ENCODE measurements around the gene STAT2.

Gene STAT2

DNA sequence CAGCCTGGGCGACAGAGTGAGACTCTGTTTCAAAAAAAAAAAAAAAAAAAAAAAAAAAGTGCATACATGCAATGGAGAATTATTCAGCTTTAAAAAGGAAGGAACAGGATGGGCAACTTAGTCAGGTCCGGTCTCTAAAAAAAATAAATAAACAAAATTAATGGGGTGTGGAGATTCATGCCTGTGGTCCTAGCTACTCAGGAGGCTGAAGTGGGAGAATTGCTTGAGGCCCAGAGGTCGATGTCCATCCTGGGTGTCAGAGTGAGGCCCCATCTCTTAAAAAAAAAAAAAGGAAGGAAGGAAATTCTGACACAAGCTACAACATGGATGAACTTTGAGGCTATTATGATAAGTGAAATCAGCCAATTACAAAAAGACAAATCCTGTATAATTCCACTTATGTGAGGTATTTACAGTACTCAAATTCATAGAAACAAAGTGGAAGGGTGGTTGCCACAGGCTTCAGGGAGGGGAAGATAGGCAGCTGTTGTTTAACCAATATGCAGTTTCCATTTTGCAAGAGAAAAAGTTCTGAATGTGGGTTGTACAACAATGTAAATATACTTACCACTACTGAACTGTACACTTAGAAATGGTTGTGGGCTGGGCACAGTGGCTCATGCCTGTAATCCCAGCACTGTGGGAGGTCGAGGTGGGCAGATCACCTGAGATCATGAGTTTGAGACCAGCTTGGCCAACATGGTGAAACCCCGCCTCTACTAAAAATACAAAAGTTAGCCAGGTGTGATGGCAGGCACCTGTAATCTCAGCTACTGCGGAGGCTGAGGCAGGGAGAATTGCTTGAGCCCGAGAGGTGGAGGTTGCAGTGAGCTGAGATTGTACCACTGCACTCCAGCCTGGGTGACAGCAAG is 15.1 kb upstream of the STAT2 start:
- DNase-seq (ENCODE audit: low spot score) = no peak
- TF ChIP-seq CTCF (IDR thresholded peaks at IDR 0.05; ENCODE audit: extremely low read depth, missing control alignments) = no peak

GRCh38 chr12:56373515-56373914 is 13.6 kb upstream of the STAT2 start:
- TF ChIP-seq CTCF (IDR thresholded peaks at IDR 0.05; ENCODE audit: extremely low read depth, missing control alignments) = no peak
- no peak for DNase-seq (ENCODE audit: low spot score)

- no peak for DNase-seq (ENCODE audit: low spot score)
- TF ChIP-seq CTCF (IDR thresholded peaks at IDR 0.05; ENCODE audit: extremely low read depth, missing control alignments) = no peak
Measured at GRCh38 chr12:56366948-56367347, 7.0 kb upstream of the STAT2 start.

DNA sequence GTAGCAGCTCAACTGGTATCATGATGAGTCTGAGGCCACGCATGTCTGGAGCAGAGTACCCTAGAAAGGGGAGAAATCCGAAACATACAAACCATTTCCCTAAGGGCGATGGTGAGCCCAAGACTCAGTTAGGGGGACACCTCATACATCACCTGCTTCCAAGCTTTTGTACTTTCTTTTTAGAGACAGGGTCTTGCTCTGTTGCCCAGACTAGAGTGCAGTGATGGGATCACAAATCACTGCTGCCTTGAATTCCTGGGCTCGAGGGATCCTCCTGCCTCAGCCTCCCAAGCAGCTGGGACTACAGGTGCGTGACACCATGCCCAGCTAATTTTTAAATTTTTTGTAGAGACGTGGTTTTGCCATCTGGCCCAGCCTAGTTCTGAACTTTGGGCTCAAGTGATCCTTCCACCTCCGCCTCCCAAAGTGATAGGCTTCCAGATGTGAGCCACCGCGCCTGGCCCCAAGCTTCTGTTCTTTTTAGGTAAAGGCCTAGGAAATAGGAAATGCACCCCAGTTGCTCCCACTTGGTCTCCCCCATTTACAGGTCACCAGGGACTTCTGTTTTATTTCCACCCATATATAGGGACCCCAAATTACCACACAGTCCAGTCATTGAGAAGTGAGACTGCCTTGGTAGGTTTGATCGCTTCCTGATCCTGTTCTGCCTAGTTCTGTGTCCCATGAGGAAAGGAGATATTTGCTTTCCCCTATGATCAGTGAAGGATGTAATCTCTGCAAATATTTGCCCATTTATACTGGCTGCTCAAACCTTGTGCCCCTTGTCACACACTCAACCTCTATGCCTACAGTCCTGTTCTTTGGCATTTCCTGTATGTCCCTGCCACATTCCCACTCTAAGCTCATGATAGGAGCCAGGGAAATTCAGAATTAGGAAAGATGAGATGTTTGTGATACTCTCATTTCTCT is 2.5 kb upstream of the STAT2 start, which contains the start of gene APOF:
Gene APOF, minus strand, starts transcription at position 728 of the 930 bp plus-strand sequence. Its CDS starts 112 bp downstream, at position 616.
- no peak for TF ChIP-seq CTCF (IDR thresholded peaks at IDR 0.05; ENCODE audit: extremely low read depth, missing control alignments)
- DNase-seq (ENCODE audit: low spot score) = no peak

DNA sequence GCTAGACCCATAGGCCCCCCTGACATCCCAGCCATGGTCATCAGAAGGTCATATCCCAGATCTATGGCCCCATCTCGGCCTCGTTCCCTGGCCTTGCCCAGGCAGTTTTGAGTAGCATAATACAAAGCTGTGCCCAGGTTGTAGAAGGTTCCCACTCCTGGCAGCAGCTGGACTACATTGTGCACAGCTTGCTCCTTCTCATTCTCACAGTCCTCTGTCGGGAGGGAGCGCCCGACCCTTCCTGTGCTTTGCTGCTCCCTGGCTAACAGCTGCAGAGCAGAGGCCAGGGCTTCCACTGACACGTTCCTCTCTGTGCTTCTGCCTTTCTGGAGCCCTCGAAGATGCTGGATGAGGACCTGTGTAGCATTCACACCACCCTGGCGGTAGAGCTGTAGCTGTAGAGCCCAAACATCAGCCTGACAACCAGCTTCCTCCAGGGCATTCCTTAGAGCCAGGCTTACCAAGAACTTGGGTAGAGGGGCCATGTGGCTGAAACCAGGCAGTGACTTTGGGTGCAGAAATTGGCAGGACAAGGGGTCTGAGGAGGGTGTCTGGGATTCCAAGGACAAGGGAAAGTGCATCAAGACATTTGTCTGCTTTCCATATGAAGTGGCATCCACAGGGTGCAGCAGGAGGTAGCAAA is 1.7 kb upstream of the STAT2 start:
- DNase-seq (ENCODE audit: low spot score) = no peak
- no peak for TF ChIP-seq CTCF (IDR thresholded peaks at IDR 0.05; ENCODE audit: extremely low read depth, missing control alignments)

- no peak for DNase-seq (ENCODE audit: low spot score)
- no peak for TF ChIP-seq CTCF (IDR thresholded peaks at IDR 0.05; ENCODE audit: extremely low read depth, missing control alignments)
Measured at GRCh38 chr12:56358836-56359532, 923 bp downstream of the STAT2 start.
